Loucy (cell line): ENCODE measurements around the gene TTC27.

Experiments used
- H2AFZ ChIP-seq: fragments of 200-600 bp; sonication (generic); 2 replicates; pipeline ENCODE4 v1.6.0; 2016; ENCODE audit warnings: antibody characterized with exemption, mild to moderate bottlenecking, low read length, moderate library complexity
- H3F3A ChIP-seq: fragments of 200-600 bp; 2 replicates; pipeline ENCODE4 v1.6.0; 2016; ENCODE audit warnings: antibody characterized with exemption, low read depth, mild to moderate bottlenecking
- H3K27me3 ChIP-seq: fragments of 200-600 bp; sonication (generic); 2 replicates; pipeline ENCODE4 v1.6.1; 2014; ENCODE audit warnings: low read length, mild to moderate bottlenecking; ENCODE audit not compliant: insufficient read depth, poor library complexity, severe bottlenecking
- H3K36me3 ChIP-seq: fragments of 200-600 bp; sonication (generic); 2 replicates; pipeline ENCODE4 v1.6.1; 2016; ENCODE audit warnings: low read length; ENCODE audit not compliant: insufficient read depth
- H3K4me1 ChIP-seq: fragments of 200-600 bp; sonication (generic); 2 replicates; pipeline ENCODE4 v1.5.1; 2014; ENCODE audit warnings: low read length, mild to moderate bottlenecking; ENCODE audit not compliant: insufficient read depth, poor library complexity, severe bottlenecking
- H3K4me2 ChIP-seq: fragments of 200-600 bp; sonication (generic); 2 replicates; pipeline ENCODE4 v1.6.0; 2014; ENCODE audit warnings: antibody characterized with exemption, low read length, low read depth, mild to moderate bottlenecking; ENCODE audit not compliant: poor library complexity, severe bottlenecking
- H3K4me3 ChIP-seq: fragments of 200-600 bp; sonication (generic); 2 replicates; pipeline ENCODE4 v1.5.1; 2014; ENCODE audit warnings: low read length, mild to moderate bottlenecking, mixed read lengths; ENCODE audit not compliant: poor library complexity, severe bottlenecking
- H3K79me2 ChIP-seq: fragments of 200-600 bp; sonication (generic); 2 replicates; pipeline ENCODE4 v1.6.1; 2014; ENCODE audit warnings: low read length; ENCODE audit not compliant: insufficient read depth
- H3K9ac ChIP-seq: fragments of 200-600 bp; sonication (generic); 2 replicates; pipeline ENCODE4 v1.6.0; 2014; ENCODE audit warnings: mild to moderate bottlenecking, low read depth, low read length, moderate library complexity; ENCODE audit not compliant: poor library complexity, severe bottlenecking
- H3K9me2 ChIP-seq: fragments of 200-600 bp; sonication (generic); replicated peaks from 2 replicates; pipeline ENCODE4 v1.6.1; 2016; ENCODE audit warnings: low read depth, low read length, mixed read lengths
- H3K9me3 ChIP-seq: fragments of 200-600 bp; sonication (generic); 2 replicates; pipeline ENCODE4 v1.6.1; 2014; ENCODE audit warnings: mild to moderate bottlenecking, antibody characterized with exemption, low read length, low read depth; ENCODE audit not compliant: insufficient read depth
- H4K20me1 ChIP-seq: fragments of 200-600 bp; sonication (generic); 2 replicates; pipeline ENCODE4 v1.6.0; 2014; ENCODE audit warnings: antibody characterized with exemption, low read length, mild to moderate bottlenecking; ENCODE audit not compliant: insufficient read depth, poor library complexity, severe bottlenecking
- CTCF ChIP-seq: fragments of 200-600 bp; sonication (generic); conservative IDR thresholded peaks from 2 replicates; pipeline ENCODE4 v1.5.1; 2014; ENCODE audit warnings: mild to moderate bottlenecking, antibody characterized with exemption, low read length
- EZH2phosphoT487 ChIP-seq: fragments of 200-600 bp; IDR thresholded peaks from 2 replicates; pipeline ENCODE4 v1.6.1; 2018; ENCODE audit warnings: antibody characterized with exemption, mild to moderate bottlenecking, moderate library complexity, borderline replicate concordance

The TTC27 gene

GRCh38 chr2:32792416-32792815, 164.6 kb downstream of the TTC27 start:
- Histone ChIP-seq H3K36me3 (no peaks in the 10 kb centered on the region), H3K9ac (no peak overlapping the region), H3F3A (no peaks in the 10 kb centered on the region), H4K20me1 (no peaks in the 10 kb centered on the region), H3K4me1 (no peaks in the 10 kb centered on the region), H3K4me2 (no peak overlapping the region), H3K4me3 (no peak overlapping the region), H2AFZ (no peak overlapping the region), H3K27me3 (no peaks in the 10 kb centered on the region), H3K9me3 (peaks cover 5% of the 10 kb centered on the region; the same call in 1 of the 2 replicates), H3K79me2 (no peaks in the 10 kb centered on the region), H3K9me2 (no peaks in the 10 kb centered on the region)
- no peak for TF ChIP-seq CTCF
- no peak for TF ChIP-seq EZH2phosphoT487

GRCh38 chr2:32798829-32799228, 171.0 kb downstream of the TTC27 start:
- H3K79me2 ChIP-seq = no peaks in the 10 kb centered on the region
- no peaks in the 10 kb centered on the region for H3K36me3 ChIP-seq
- no peaks in the 10 kb centered on the region for H3K27me3 ChIP-seq
- no peaks in the 10 kb centered on the region for H3F3A ChIP-seq
- H3K9me2 ChIP-seq = no peaks in the 10 kb centered on the region
- H3K9ac ChIP-seq = no peak overlapping the region
- H3K4me2 ChIP-seq = no peak overlapping the region
- H4K20me1 ChIP-seq = no peaks in the 10 kb centered on the region
- TF ChIP-seq CTCF = no peak
- no peak for TF ChIP-seq EZH2phosphoT487
- H3K9me3 ChIP-seq = no peaks in the 10 kb centered on the region
- H2AFZ ChIP-seq = no peak overlapping the region
- H3K4me1 ChIP-seq = no peaks in the 10 kb centered on the region
- no peak overlapping the region for H3K4me3 ChIP-seq

GRCh38 chr2:32801741-32802140, 173.9 kb downstream of the TTC27 start:
- Histone ChIP-seq H3K27me3 (no peaks in the 10 kb centered on the region), H2AFZ (no peak overlapping the region), H3F3A (no peaks in the 10 kb centered on the region), H3K4me3 (no peak overlapping the region), H3K9ac (no peak overlapping the region), H3K36me3 (no peaks in the 10 kb centered on the region), H3K79me2 (no peaks in the 10 kb centered on the region), H3K4me1 (no peaks in the 10 kb centered on the region), H3K9me3 (no peaks in the 10 kb centered on the region), H4K20me1 (no peaks in the 10 kb centered on the region), H3K9me2 (no peaks in the 10 kb centered on the region), H3K4me2 (no peak overlapping the region)
- TF ChIP-seq EZH2phosphoT487 = no peak

GRCh38 chr2:32802877-32803276, 175.0 kb downstream of the TTC27 start:
- no peaks in the 10 kb centered on the region for H3K36me3 ChIP-seq
- no peaks in the 10 kb centered on the region for H3K9me3 ChIP-seq
- no peaks in the 10 kb centered on the region for H3F3A ChIP-seq
- no peaks in the 10 kb centered on the region for H3K9me2 ChIP-seq
- no peaks in the 10 kb centered on the region for H3K4me1 ChIP-seq
- no peak overlapping the region for H3K9ac ChIP-seq
- TF ChIP-seq EZH2phosphoT487 (no peak), CTCF (no peak)
- H2AFZ ChIP-seq = no peak overlapping the region
- no peak overlapping the region for H3K4me2 ChIP-seq
- H3K27me3 ChIP-seq = no peaks in the 10 kb centered on the region
- H3K79me2 ChIP-seq = no peaks in the 10 kb centered on the region
- no peaks in the 10 kb centered on the region for H4K20me1 ChIP-seq
- H3K4me3 ChIP-seq = no peak overlapping the region
